WTC11 (cell line): ENCODE measurements around the gene ERC2. TPM values are rescaled to one million over a fixed set of nuclear protein-coding genes. Genes with fewer than 3 reads are reported as not detected.

Source experiments
- ATAC-seq: fragments of 200-7000 bp; cut with Tn5 transposase; 2 replicates; pipeline ENCODE4 v1.10.0; 2021; ENCODE audit warnings: mild to moderate bottlenecking, moderate library complexity
- CTCF ChIA-PET: fragments of 300-600 bp; sonication (Branson Sonifier 250); formaldehyde crosslinking; loops from one replicate; lab custom pipeline; 2021; ENCODE audit warnings: antibody characterized with exemption; lab: Charles Lee
- POLR2A ChIA-PET: fragments of 350-600 bp; sonication (Branson Sonifier 250); formaldehyde crosslinking; loops from one replicate; lab custom pipeline; 2021; ENCODE audit warnings: antibody characterized with exemption; lab: Charles Lee
- DNase-seq: peaks from one replicate; pipeline ENCODE4 v3.0.0; 2021; ENCODE audit warnings: low spot score
- H3K27ac Mint-ChIP-seq: 2 replicates; pipeline ENCODE4 v1.8.0; 2021; ENCODE audit warnings: mixed read lengths
- H3K27me3 Mint-ChIP-seq: 2 replicates; pipeline ENCODE4 v1.8.0; 2021; ENCODE audit warnings: low read depth, mild to moderate bottlenecking, moderate library complexity, mixed read lengths
- H3K36me3 Mint-ChIP-seq: 2 replicates; pipeline ENCODE4 v1.8.0; 2021; ENCODE audit warnings: mixed read lengths
- H3K4me1 Mint-ChIP-seq: 2 replicates; pipeline ENCODE4 v1.8.0; 2022; ENCODE audit warnings: mixed read lengths
- H3K4me3 Mint-ChIP-seq: 2 replicates; pipeline ENCODE4 v1.8.0; 2021; ENCODE audit warnings: mild to moderate bottlenecking, moderate library complexity, mixed read lengths
- H3K9me3 Mint-ChIP-seq: 2 replicates; pipeline ENCODE4 v1.8.0; 2021; ENCODE audit warnings: mixed read lengths
- ATF1 ChIP-seq: sonication (generic); formaldehyde crosslinking; IDR thresholded peaks from 2 replicates; pipeline ENCODE4 v1.8.1; 2023; ENCODE audit warnings: mild to moderate bottlenecking, moderate library complexity, missing genetic modification reagents
- ATF3 ChIP-seq: sonication (generic); formaldehyde crosslinking; conservative IDR thresholded peaks from 2 replicates; pipeline ENCODE4 v1.8.1; 2022; ENCODE audit warnings: mild to moderate bottlenecking, missing genetic modification reagents
- CDX4 ChIP-seq: fragments of 250-450 bp; sonication (Bioruptor Pico); IDR thresholded peaks from 2 replicates; pipeline ENCODE4 v1.9.0; 2021; ENCODE audit warnings: moderate library complexity, mild to moderate bottlenecking, inconsistent platforms, borderline replicate concordance
- CREB1 ChIP-seq: sonication (generic); formaldehyde crosslinking; IDR thresholded peaks from 2 replicates; pipeline ENCODE4 v1.8.0; 2023; ENCODE audit warnings: mild to moderate bottlenecking, missing genetic modification reagents
- CTCF ChIP-seq: fragments of 200-600 bp; IDR thresholded peaks from 2 replicates; pipeline ENCODE4 v1.8.0; 2022; ENCODE audit warnings: antibody characterized with exemption
- E2F4 ChIP-seq: sonication (generic); formaldehyde crosslinking; IDR thresholded peaks from 2 replicates; pipeline ENCODE4 v1.8.1; 2022; ENCODE audit warnings: low read depth, mild to moderate bottlenecking, moderate library complexity, missing genetic modification reagents, borderline replicate concordance
- EMX1 ChIP-seq: fragments of 250-450 bp; sonication (Bioruptor Pico); IDR thresholded peaks from 2 replicates; pipeline ENCODE4 v1.8.0; 2021; ENCODE audit warnings: mild to moderate bottlenecking
- GRHL2 ChIP-seq: fragments of 250-450 bp; sonication (Bioruptor Pico); IDR thresholded peaks from 2 replicates; pipeline ENCODE4 v1.8.0; 2022; ENCODE audit warnings: mild to moderate bottlenecking, moderate library complexity; ENCODE audit not compliant: insufficient replicate concordance, severe bottlenecking
- GTF2I ChIP-seq: fragments of 250-450 bp; sonication (Bioruptor Pico); conservative IDR thresholded peaks from 2 replicates; pipeline ENCODE4 v1.4.0; 2021; ENCODE audit warnings: mild to moderate bottlenecking
- NR1H2 ChIP-seq: sonication (generic); formaldehyde crosslinking; IDR thresholded peaks from 2 replicates; pipeline ENCODE4 v1.9.0; 2021; ENCODE audit warnings: mild to moderate bottlenecking, moderate library complexity, missing genetic modification reagents
- PREB ChIP-seq: sonication (generic); formaldehyde crosslinking; IDR thresholded peaks from 2 replicates; pipeline ENCODE4 v1.8.1; 2022; ENCODE audit warnings: mild to moderate bottlenecking, missing genetic modification reagents, moderate library complexity, borderline replicate concordance
- TCF7 ChIP-seq: sonication (generic); formaldehyde crosslinking; IDR thresholded peaks from 2 replicates; pipeline ENCODE4 v1.8.0; 2022; ENCODE audit warnings: mild to moderate bottlenecking, low read depth, missing genetic modification reagents, moderate library complexity
- TEAD4 ChIP-seq: sonication (generic); formaldehyde crosslinking; IDR thresholded peaks from 2 replicates; pipeline ENCODE4 v1.8.0; 2022; ENCODE audit warnings: mild to moderate bottlenecking, missing genetic modification reagents
- USF1 ChIP-seq: sonication (generic); formaldehyde crosslinking; IDR thresholded peaks from 2 replicates; pipeline ENCODE4 v1.8.0; 2022; ENCODE audit warnings: mild to moderate bottlenecking, missing genetic modification reagents
- ZBTB21 ChIP-seq: sonication (generic); formaldehyde crosslinking; IDR thresholded peaks from 2 replicates; pipeline ENCODE4 v1.8.1; 2023; ENCODE audit warnings: mild to moderate bottlenecking, missing genetic modification reagents, borderline replicate concordance
- ZMAT4 ChIP-seq: fragments of 250-450 bp; sonication (Bioruptor Pico); IDR thresholded peaks from 2 replicates; pipeline ENCODE4 v1.9.0; 2021; ENCODE audit warnings: mild to moderate bottlenecking
- ZNF232 ChIP-seq: sonication (generic); formaldehyde crosslinking; IDR thresholded peaks from 2 replicates; pipeline ENCODE4 v1.8.0; 2022; ENCODE audit warnings: mild to moderate bottlenecking, missing genetic modification reagents
- ZNF425 ChIP-seq: fragments of 250-450 bp; sonication (Bioruptor Pico); conservative IDR thresholded peaks from 2 replicates; pipeline ENCODE4 v1.9.0; 2021; ENCODE audit warnings: mild to moderate bottlenecking
- ZNF532 ChIP-seq: fragments of 250-450 bp; sonication (Bioruptor Pico); IDR thresholded peaks from 2 replicates; pipeline ENCODE4 v1.9.0; 2021; ENCODE audit warnings: mild to moderate bottlenecking, borderline replicate concordance
- total RNA-seq: library from RNA; stranded (reverse); gene quantifications from 3 replicates; pipeline ENCODE4 v1.2.3, GENCODE V29; 2021

ERC2 gene
- total RNA-seq, 1 experiment from 2014 or later = 23.5 TPM

GRCh38 chr3:55737186-55737585 is 731.1 kb downstream of the ERC2 start:
- ATAC-seq (no peak), DNase-seq (no peak)
- H3K36me3 Mint-ChIP-seq = peaks cover 2% of the 10 kb centered on the region; the same call in 1 of the 2 replicates
- peaks cover 7% of the 10 kb centered on the region; the same call in 1 of the 2 replicates for H3K9me3 Mint-ChIP-seq
- ChIA-PET CTCF (interaction anchor here (0.6 kb wide), 1 partner anchor 251 kb away, joined by 3 read pairs; no protein-coding TSS in a partner anchor), POLR2A (no interaction called here)
- no peak for TF ChIP-seq PREB (CRISPR knock-in tag)
- no peak for TF ChIP-seq GRHL2 (CRISPR knock-in tag)
- TF ChIP-seq CTCF = no peak
- TF ChIP-seq TCF7 (CRISPR knock-in tag) = no peak
- TF ChIP-seq CDX4 (CRISPR knock-in tag) = no peak
- no peak for TF ChIP-seq NR1H2 (CRISPR knock-in tag)
- TF ChIP-seq USF1 (CRISPR knock-in tag) = no peak
- no peak for TF ChIP-seq E2F4
- no peak for TF ChIP-seq ZNF232 (CRISPR knock-in tag)
- TF ChIP-seq ATF1 = no peak
- TF ChIP-seq GTF2I (CRISPR knock-in tag) = no peak
- TF ChIP-seq EMX1 = no peak
- TF ChIP-seq ATF3 (CRISPR knock-in tag) = no peak
- TF ChIP-seq ZBTB21 = no peak
- no peak overlapping the region for H3K4me3 Mint-ChIP-seq
- peaks cover 2% of the 10 kb centered on the region for H3K4me1 Mint-ChIP-seq
- no peaks in the 10 kb centered on the region for H3K27me3 Mint-ChIP-seq
- no peak overlapping the region for H3K27ac Mint-ChIP-seq

- H3K27ac Mint-ChIP-seq = no peak overlapping the region
- POLR2A ChIA-PET = no interaction called here
- peaks cover 2% of the 10 kb centered on the region; the same call in 1 of the 2 replicates for H3K36me3 Mint-ChIP-seq
- no peak for ATAC-seq
- no peak overlapping the region for H3K4me3 Mint-ChIP-seq
- peaks cover 7% of the 10 kb centered on the region; the same call in 1 of the 2 replicates for H3K9me3 Mint-ChIP-seq
- DNase-seq = no peak
- TF ChIP-seq ZMAT4 (CRISPR knock-in tag) = no peak
- no peak for TF ChIP-seq ZNF425 (CRISPR knock-in tag)
- TF ChIP-seq ZNF532 (CRISPR knock-in tag) = no peak
- TF ChIP-seq CREB1 (CRISPR knock-in tag) = no peak
- no peak for TF ChIP-seq TEAD4
- no peak for TF ChIP-seq EMX1
- H3K27me3 Mint-ChIP-seq = no peaks in the 10 kb centered on the region
- CTCF ChIA-PET = no interaction called here
- no peaks in the 10 kb centered on the region for H3K4me1 Mint-ChIP-seq
These were observed 732.3 kb downstream of the ERC2 start for GRCh38 chr3:55735976-55736375.
